MM.1S (cell line): Measurements from ENCODE around the gene SLC2A1.

ENCODE experiments used
- CTCF ChIP-seq: fragments of 300-600 bp; sonication (generic); IDR thresholded peaks from 2 replicates; pipeline ENCODE4 v1.5.1; 2016; ENCODE audit warnings: antibody characterized with exemption, low read length, mixed read lengths
- EZH2 ChIP-seq: fragments of 300-600 bp; sonication (generic); optimal IDR thresholded peaks from 2 replicates; pipeline ENCODE3; 2017; ENCODE audit warnings: low read depth, mild to moderate bottlenecking, antibody characterized with exemption, low read length, mixed read lengths
- EZH2phosphoT487 ChIP-seq: fragments of 300-600 bp; sonication (generic); IDR thresholded peaks from 2 replicates; pipeline ENCODE4 v1.6.1; 2018; ENCODE audit warnings: antibody characterized with exemption, low read length

- TF ChIP-seq CTCF, result no peak
- TF ChIP-seq EZH2phosphoT487, result no peak
- no peak for TF ChIP-seq EZH2
Measured at GRCh38 chr1:42946120-42946898, 12.4 kb downstream of the SLC2A1 start.
